WTC11 (cell line): ENCODE measurements around the gene VASN. TPM values are rescaled to one million over a fixed set of nuclear protein-coding genes. Genes with fewer than 3 reads are reported as not detected.

Source experiments
- ATF1 ChIP-seq: sonication (generic); formaldehyde crosslinking; IDR thresholded peaks from 2 replicates; pipeline ENCODE4 v1.8.1; 2023; ENCODE audit warnings: mild to moderate bottlenecking, moderate library complexity, missing genetic modification reagents
- CREM ChIP-seq: sonication (generic); formaldehyde crosslinking; IDR thresholded peaks from 2 replicates; pipeline ENCODE4 v1.8.1; 2022; ENCODE audit warnings: mild to moderate bottlenecking, missing genetic modification reagents, moderate library complexity
- JAZF1 ChIP-seq: fragments of 250-450 bp; sonication (Bioruptor Pico); IDR thresholded peaks from 2 replicates; pipeline ENCODE4 v1.9.0; 2021; ENCODE audit warnings: moderate library complexity, mild to moderate bottlenecking, inconsistent platforms
- KAT7 ChIP-seq: sonication (generic); formaldehyde crosslinking; IDR thresholded peaks from 2 replicates; pipeline ENCODE4 v1.8.1; 2023; ENCODE audit warnings: missing genetic modification reagents, mild to moderate bottlenecking, borderline replicate concordance
- NR1H2 ChIP-seq: sonication (generic); formaldehyde crosslinking; IDR thresholded peaks from 2 replicates; pipeline ENCODE4 v1.9.0; 2021; ENCODE audit warnings: mild to moderate bottlenecking, moderate library complexity, missing genetic modification reagents
- NR2C2 ChIP-seq: sonication (generic); formaldehyde crosslinking; IDR thresholded peaks from 2 replicates; pipeline ENCODE4 v1.8.0; 2022; ENCODE audit warnings: mild to moderate bottlenecking, missing genetic modification reagents
- OVOL2 ChIP-seq: fragments of 250-450 bp; sonication (Bioruptor Pico); IDR thresholded peaks from 2 replicates; pipeline ENCODE4 v1.9.0; 2021; ENCODE audit warnings: mild to moderate bottlenecking, borderline replicate concordance
- RELA ChIP-seq: sonication (generic); formaldehyde crosslinking; IDR thresholded peaks from 2 replicates; pipeline ENCODE4 v1.8.1; 2022; ENCODE audit warnings: missing genetic modification reagents, mild to moderate bottlenecking, borderline replicate concordance
- RORB ChIP-seq: fragments of 250-450 bp; sonication (Bioruptor Pico); IDR thresholded peaks from 2 replicates; pipeline ENCODE4 v1.9.0; 2021; ENCODE audit warnings: mild to moderate bottlenecking
- SP1 ChIP-seq: sonication (generic); formaldehyde crosslinking; conservative IDR thresholded peaks from 2 replicates; pipeline ENCODE4 v1.8.1; 2022; ENCODE audit warnings: missing genetic modification reagents
- TCF7 ChIP-seq: sonication (generic); formaldehyde crosslinking; IDR thresholded peaks from 2 replicates; pipeline ENCODE4 v1.8.0; 2022; ENCODE audit warnings: mild to moderate bottlenecking, low read depth, missing genetic modification reagents, moderate library complexity
- TEAD1 ChIP-seq: sonication (generic); formaldehyde crosslinking; IDR thresholded peaks from 2 replicates; pipeline ENCODE4 v1.8.0; 2022; ENCODE audit warnings: mild to moderate bottlenecking, missing genetic modification reagents
- TEAD4 ChIP-seq: sonication (generic); formaldehyde crosslinking; IDR thresholded peaks from 2 replicates; pipeline ENCODE4 v1.8.0; 2022; ENCODE audit warnings: mild to moderate bottlenecking, missing genetic modification reagents
- ZNF121 ChIP-seq: sonication (generic); formaldehyde crosslinking; IDR thresholded peaks from 2 replicates; pipeline ENCODE4 v1.8.0; 2023; ENCODE audit warnings: missing genetic modification reagents
- ZNF396 ChIP-seq: fragments of 250-450 bp; sonication (Bioruptor Pico); IDR thresholded peaks from 2 replicates; pipeline ENCODE4 v1.8.0; 2021; ENCODE audit warnings: mild to moderate bottlenecking, moderate library complexity, borderline replicate concordance
- ZNF416 ChIP-seq: fragments of 250-450 bp; sonication (Bioruptor Pico); IDR thresholded peaks from 2 replicates; pipeline ENCODE4 v1.9.0; 2021; ENCODE audit warnings: mild to moderate bottlenecking, inconsistent platforms
- ZNF671 ChIP-seq: fragments of 250-450 bp; sonication (Bioruptor Pico); IDR thresholded peaks from 2 replicates; pipeline ENCODE4 v1.8.0; 2021; ENCODE audit warnings: mild to moderate bottlenecking
- total RNA-seq: library from RNA; stranded (reverse); gene quantifications from 3 replicates; pipeline ENCODE4 v1.2.3, GENCODE V29; 2021
- TF ChIP-seq, protein P1 (sequence below): sonication (generic); formaldehyde crosslinking; IDR thresholded peaks from 2 replicates; pipeline ENCODE4 v1.8.1; 2023; ENCODE audit warnings: mild to moderate bottlenecking, missing genetic modification reagents, moderate library complexity
- TF ChIP-seq, protein P2 (sequence below): sonication (generic); formaldehyde crosslinking; IDR thresholded peaks from 2 replicates; pipeline ENCODE4 v1.8.1; 2022; ENCODE audit warnings: low read depth, missing genetic modification reagents, borderline replicate concordance
- TF ChIP-seq, protein P3 (sequence below): fragments of 250-450 bp; sonication (Bioruptor Pico); conservative IDR thresholded peaks from 2 replicates; pipeline ENCODE4 v1.9.0; 2021; ENCODE audit warnings: mild to moderate bottlenecking
- TF ChIP-seq, protein P4 (sequence below): fragments of 200-600 bp; IDR thresholded peaks from 2 replicates; pipeline ENCODE4 v1.8.0; 2022; ENCODE audit warnings: antibody characterized with exemption
- TF ChIP-seq, protein P5 (sequence below): sonication (generic); formaldehyde crosslinking; IDR thresholded peaks from 2 replicates; pipeline ENCODE4 v1.8.1; 2023; ENCODE audit warnings: mild to moderate bottlenecking, missing genetic modification reagents, borderline replicate concordance
- TF ChIP-seq, protein P6 (sequence below): fragments of 250-450 bp; sonication (Bioruptor Pico); IDR thresholded peaks from 2 replicates; pipeline ENCODE4 v1.9.0; 2021; ENCODE audit warnings: moderate library complexity, mild to moderate bottlenecking, inconsistent platforms, borderline replicate concordance
- TF ChIP-seq, protein P7 (sequence below): sonication (generic); formaldehyde crosslinking; IDR thresholded peaks from 2 replicates; pipeline ENCODE4 v1.8.1; 2023; ENCODE audit warnings: mild to moderate bottlenecking, missing genetic modification reagents
- TF ChIP-seq, protein P8 (sequence below): sonication (generic); formaldehyde crosslinking; IDR thresholded peaks from 2 replicates; pipeline ENCODE4 v1.8.0; 2022; ENCODE audit warnings: mild to moderate bottlenecking, missing genetic modification reagents
- TF ChIP-seq, protein P9 (sequence below): sonication (generic); formaldehyde crosslinking; IDR thresholded peaks from 2 replicates; pipeline ENCODE4 v1.8.0; 2022; ENCODE audit warnings: mild to moderate bottlenecking, missing genetic modification reagents

The VASN gene
- total RNA-seq, 1 experiment from 2014 or later, result 8.0 TPM

DNA sequence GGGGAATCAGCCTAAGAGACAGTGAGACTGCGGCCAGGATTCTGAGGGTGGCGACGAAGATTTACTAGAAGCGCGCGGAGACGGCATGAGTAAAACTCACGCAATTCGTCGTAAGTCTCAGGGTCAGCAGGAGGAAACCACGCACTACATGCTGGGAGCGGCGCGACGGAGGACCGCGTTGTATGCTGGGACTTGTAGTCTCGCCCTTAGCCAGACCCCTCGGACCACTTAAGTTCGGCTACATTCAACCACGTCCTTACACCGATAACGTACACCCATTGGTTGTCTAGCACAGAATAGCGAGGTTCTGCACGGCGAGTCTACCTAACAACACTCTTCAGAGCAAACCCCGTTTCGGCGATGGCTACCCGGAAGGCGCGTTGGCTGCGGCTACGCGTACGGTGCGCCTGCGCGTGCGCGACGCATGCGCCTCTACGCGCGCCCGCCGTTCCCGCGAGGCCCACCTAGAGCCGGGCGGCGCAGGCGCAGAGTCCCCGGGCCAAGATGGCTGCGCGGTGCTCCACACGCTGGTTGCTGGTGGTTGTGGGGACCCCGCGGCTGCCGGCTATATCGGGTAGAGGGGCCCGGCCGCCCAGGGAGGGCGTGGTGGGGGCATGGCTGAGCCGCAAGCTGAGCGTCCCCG, 53.9 kb downstream of the VASN start, which contains the start of gene DNAJA3 (continued):
- TF ChIP-seq JAZF1 (CRISPR knock-in tag) (no peak), KAT7 (CRISPR knock-in tag) (no peak), NR1H2 (CRISPR knock-in tag) (no peak), ATF1 (CRISPR knock-in tag) (peak; percentile 26; the same call in 1 of the 2 replicates), CREM (CRISPR knock-in tag) (peak; percentile 64), ZNF121 (CRISPR knock-in tag) (no peak), ZNF396 (CRISPR knock-in tag) (no peak), RORB (CRISPR knock-in tag) (no peak), RELA (CRISPR knock-in tag) (peak; percentile 83; the same call in 1 of the 2 replicates), SP1 (CRISPR knock-in tag) (peak; percentile 57), OVOL2 (CRISPR knock-in tag) (no peak), ZNF671 (CRISPR knock-in tag) (no peak), TEAD1 (CRISPR knock-in tag) (peak; percentile 16; the same call in 1 of the 2 replicates), TCF7 (CRISPR knock-in tag) (no peak), NR2C2 (CRISPR knock-in tag) (no peak), ZNF416 (CRISPR knock-in tag) (no peak), TEAD4 (CRISPR knock-in tag) (0 out of 2 replicates have a peak, but pooled peaks have one; percentile 31)
- TF ChIP-seq, protein P1, sequence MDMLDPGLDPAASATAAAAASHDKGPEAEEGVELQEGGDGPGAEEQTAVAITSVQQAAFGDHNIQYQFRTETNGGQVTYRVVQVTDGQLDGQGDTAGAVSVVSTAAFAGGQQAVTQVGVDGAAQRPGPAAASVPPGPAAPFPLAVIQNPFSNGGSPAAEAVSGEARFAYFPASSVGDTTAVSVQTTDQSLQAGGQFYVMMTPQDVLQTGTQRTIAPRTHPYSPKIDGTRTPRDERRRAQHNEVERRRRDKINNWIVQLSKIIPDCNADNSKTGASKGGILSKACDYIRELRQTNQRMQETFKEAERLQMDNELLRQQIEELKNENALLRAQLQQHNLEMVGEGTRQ, result 0 out of 2 replicates have a peak, but pooled peaks have one; percentile 20
- TF ChIP-seq, protein P2, sequence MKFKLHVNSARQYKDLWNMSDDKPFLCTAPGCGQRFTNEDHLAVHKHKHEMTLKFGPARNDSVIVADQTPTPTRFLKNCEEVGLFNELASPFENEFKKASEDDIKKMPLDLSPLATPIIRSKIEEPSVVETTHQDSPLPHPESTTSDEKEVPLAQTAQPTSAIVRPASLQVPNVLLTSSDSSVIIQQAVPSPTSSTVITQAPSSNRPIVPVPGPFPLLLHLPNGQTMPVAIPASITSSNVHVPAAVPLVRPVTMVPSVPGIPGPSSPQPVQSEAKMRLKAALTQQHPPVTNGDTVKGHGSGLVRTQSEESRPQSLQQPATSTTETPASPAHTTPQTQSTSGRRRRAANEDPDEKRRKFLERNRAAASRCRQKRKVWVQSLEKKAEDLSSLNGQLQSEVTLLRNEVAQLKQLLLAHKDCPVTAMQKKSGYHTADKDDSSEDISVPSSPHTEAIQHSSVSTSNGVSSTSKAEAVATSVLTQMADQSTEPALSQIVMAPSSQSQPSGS (CRISPR knock-in tag), result no peak
- TF ChIP-seq, protein P3, sequence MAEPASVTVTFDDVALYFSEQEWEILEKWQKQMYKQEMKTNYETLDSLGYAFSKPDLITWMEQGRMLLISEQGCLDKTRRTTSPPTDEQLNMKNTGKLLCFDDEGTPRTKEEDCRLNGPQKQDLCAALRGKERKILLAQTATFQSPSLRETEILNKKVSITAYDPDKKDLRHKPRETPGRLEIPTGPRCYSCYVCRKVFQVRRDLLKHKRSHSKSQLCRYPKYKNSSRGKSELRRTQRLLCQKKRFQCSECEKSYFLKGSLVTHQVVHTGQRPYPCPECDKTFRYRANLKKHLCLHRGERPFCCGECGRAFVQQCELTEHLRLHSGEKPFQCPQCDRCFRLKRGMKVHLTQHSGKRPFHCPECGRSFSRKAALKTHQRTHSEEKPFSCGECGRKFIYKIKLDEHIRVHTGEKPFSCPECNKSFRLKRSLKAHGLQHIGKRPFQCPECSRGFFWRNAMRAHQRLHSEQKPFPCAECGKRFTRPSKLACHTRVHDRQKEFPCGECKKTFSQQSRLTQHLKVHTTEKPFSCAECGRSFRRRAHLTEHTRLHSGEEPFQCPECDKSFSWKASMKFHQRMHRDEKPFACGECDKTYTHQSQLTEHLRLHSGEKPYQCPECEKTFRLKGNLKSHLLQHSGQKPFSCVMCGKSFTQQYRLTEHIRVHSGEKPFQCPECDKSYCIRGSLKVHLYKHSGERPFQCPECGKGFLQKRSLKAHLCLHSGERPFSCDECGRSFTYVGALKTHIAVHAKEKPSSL, result no peak
- TF ChIP-seq, protein P4, sequence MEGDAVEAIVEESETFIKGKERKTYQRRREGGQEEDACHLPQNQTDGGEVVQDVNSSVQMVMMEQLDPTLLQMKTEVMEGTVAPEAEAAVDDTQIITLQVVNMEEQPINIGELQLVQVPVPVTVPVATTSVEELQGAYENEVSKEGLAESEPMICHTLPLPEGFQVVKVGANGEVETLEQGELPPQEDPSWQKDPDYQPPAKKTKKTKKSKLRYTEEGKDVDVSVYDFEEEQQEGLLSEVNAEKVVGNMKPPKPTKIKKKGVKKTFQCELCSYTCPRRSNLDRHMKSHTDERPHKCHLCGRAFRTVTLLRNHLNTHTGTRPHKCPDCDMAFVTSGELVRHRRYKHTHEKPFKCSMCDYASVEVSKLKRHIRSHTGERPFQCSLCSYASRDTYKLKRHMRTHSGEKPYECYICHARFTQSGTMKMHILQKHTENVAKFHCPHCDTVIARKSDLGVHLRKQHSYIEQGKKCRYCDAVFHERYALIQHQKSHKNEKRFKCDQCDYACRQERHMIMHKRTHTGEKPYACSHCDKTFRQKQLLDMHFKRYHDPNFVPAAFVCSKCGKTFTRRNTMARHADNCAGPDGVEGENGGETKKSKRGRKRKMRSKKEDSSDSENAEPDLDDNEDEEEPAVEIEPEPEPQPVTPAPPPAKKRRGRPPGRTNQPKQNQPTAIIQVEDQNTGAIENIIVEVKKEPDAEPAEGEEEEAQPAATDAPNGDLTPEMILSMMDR, result no peak
- TF ChIP-seq, protein P5, sequence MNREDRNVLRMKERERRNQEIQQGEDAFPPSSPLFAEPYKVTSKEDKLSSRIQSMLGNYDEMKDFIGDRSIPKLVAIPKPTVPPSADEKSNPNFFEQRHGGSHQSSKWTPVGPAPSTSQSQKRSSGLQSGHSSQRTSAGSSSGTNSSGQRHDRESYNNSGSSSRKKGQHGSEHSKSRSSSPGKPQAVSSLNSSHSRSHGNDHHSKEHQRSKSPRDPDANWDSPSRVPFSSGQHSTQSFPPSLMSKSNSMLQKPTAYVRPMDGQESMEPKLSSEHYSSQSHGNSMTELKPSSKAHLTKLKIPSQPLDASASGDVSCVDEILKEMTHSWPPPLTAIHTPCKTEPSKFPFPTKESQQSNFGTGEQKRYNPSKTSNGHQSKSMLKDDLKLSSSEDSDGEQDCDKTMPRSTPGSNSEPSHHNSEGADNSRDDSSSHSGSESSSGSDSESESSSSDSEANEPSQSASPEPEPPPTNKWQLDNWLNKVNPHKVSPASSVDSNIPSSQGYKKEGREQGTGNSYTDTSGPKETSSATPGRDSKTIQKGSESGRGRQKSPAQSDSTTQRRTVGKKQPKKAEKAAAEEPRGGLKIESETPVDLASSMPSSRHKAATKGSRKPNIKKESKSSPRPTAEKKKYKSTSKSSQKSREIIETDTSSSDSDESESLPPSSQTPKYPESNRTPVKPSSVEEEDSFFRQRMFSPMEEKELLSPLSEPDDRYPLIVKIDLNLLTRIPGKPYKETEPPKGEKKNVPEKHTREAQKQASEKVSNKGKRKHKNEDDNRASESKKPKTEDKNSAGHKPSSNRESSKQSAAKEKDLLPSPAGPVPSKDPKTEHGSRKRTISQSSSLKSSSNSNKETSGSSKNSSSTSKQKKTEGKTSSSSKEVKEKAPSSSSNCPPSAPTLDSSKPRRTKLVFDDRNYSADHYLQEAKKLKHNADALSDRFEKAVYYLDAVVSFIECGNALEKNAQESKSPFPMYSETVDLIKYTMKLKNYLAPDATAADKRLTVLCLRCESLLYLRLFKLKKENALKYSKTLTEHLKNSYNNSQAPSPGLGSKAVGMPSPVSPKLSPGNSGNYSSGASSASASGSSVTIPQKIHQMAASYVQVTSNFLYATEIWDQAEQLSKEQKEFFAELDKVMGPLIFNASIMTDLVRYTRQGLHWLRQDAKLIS (CRISPR knock-in tag), result no peak
- TF ChIP-seq, protein P6, sequence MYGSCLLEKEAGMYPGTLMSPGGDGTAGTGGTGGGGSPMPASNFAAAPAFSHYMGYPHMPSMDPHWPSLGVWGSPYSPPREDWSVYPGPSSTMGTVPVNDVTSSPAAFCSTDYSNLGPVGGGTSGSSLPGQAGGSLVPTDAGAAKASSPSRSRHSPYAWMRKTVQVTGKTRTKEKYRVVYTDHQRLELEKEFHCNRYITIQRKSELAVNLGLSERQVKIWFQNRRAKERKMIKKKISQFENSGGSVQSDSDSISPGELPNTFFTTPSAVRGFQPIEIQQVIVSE (CRISPR knock-in tag), result no peak
- TF ChIP-seq, protein P7, sequence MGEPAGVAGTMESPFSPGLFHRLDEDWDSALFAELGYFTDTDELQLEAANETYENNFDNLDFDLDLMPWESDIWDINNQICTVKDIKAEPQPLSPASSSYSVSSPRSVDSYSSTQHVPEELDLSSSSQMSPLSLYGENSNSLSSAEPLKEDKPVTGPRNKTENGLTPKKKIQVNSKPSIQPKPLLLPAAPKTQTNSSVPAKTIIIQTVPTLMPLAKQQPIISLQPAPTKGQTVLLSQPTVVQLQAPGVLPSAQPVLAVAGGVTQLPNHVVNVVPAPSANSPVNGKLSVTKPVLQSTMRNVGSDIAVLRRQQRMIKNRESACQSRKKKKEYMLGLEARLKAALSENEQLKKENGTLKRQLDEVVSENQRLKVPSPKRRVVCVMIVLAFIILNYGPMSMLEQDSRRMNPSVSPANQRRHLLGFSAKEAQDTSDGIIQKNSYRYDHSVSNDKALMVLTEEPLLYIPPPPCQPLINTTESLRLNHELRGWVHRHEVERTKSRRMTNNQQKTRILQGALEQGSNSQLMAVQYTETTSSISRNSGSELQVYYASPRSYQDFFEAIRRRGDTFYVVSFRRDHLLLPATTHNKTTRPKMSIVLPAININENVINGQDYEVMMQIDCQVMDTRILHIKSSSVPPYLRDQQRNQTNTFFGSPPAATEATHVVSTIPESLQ (CRISPR knock-in tag), result no peak
- TF ChIP-seq, protein P8, sequence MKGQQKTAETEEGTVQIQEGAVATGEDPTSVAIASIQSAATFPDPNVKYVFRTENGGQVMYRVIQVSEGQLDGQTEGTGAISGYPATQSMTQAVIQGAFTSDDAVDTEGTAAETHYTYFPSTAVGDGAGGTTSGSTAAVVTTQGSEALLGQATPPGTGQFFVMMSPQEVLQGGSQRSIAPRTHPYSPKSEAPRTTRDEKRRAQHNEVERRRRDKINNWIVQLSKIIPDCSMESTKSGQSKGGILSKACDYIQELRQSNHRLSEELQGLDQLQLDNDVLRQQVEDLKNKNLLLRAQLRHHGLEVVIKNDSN (CRISPR knock-in tag), result peak; percentile 12; the same call in 1 of the 2 replicates
- TF ChIP-seq, protein P9, sequence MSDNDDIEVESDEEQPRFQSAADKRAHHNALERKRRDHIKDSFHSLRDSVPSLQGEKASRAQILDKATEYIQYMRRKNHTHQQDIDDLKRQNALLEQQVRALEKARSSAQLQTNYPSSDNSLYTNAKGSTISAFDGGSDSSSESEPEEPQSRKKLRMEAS (CRISPR knock-in tag), result peak; percentile 95
